Nephron progenitor cell (in vitro differentiated cells): ENCODE results near the gene NDFIP1.

ENCODE experiments used
- DNase-seq: peaks from one replicate; pipeline ENCODE4 v3.0.0; 2021
- H3K27ac Mint-ChIP-seq: 2 replicates; pipeline ENCODE4 v1.8.0; 2021; ENCODE audit warnings: mild to moderate bottlenecking, moderate library complexity, mixed read lengths
- H3K27me3 Mint-ChIP-seq: 2 replicates; pipeline ENCODE4 v1.8.0; 2021; ENCODE audit warnings: mild to moderate bottlenecking, low read depth, mixed read lengths; ENCODE audit not compliant: poor library complexity
- H3K36me3 Mint-ChIP-seq: 2 replicates; pipeline ENCODE4 v1.8.0; 2021; ENCODE audit warnings: low read depth, mixed read lengths
- H3K4me1 Mint-ChIP-seq: 2 replicates; pipeline ENCODE4 v1.8.0; 2021; ENCODE audit warnings: mixed read lengths
- H3K4me3 Mint-ChIP-seq: 2 replicates; pipeline ENCODE4 v1.8.0; 2021; ENCODE audit warnings: mild to moderate bottlenecking, moderate library complexity, mixed read lengths
- H3K9me3 Mint-ChIP-seq: 2 replicates; pipeline ENCODE4 v1.8.0; 2021; ENCODE audit warnings: mild to moderate bottlenecking, moderate library complexity, mixed read lengths
- TF ChIP-seq, protein P1 (sequence below): fragments of 200-600 bp; sonication (generic); IDR thresholded peaks from 2 replicates; pipeline ENCODE4 v1.5.0; 2021; ENCODE audit warnings: antibody characterized with exemption

The NDFIP1 gene

GRCh38 chr5:142069606-142070399 is 38.8 kb upstream of the NDFIP1 start:
- DNase-seq, result no peak
- no peak overlapping the region for H3K4me3 Mint-ChIP-seq
- H3K27me3 Mint-ChIP-seq, result peaks cover 39% of the 10 kb centered on the region
- H3K4me1 Mint-ChIP-seq, result peaks cover 10% of the 10 kb centered on the region
- H3K27ac Mint-ChIP-seq, result no peak overlapping the region
- peaks cover 8% of the 10 kb centered on the region for H3K9me3 Mint-ChIP-seq
- TF ChIP-seq, protein P1, sequence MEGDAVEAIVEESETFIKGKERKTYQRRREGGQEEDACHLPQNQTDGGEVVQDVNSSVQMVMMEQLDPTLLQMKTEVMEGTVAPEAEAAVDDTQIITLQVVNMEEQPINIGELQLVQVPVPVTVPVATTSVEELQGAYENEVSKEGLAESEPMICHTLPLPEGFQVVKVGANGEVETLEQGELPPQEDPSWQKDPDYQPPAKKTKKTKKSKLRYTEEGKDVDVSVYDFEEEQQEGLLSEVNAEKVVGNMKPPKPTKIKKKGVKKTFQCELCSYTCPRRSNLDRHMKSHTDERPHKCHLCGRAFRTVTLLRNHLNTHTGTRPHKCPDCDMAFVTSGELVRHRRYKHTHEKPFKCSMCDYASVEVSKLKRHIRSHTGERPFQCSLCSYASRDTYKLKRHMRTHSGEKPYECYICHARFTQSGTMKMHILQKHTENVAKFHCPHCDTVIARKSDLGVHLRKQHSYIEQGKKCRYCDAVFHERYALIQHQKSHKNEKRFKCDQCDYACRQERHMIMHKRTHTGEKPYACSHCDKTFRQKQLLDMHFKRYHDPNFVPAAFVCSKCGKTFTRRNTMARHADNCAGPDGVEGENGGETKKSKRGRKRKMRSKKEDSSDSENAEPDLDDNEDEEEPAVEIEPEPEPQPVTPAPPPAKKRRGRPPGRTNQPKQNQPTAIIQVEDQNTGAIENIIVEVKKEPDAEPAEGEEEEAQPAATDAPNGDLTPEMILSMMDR, result no peak
- peaks cover 4% of the 10 kb centered on the region for H3K36me3 Mint-ChIP-seq

GRCh38 chr5:142070734-142071133 is 37.8 kb upstream of the NDFIP1 start:
- DNase-seq, result no peak
- Mint-ChIP-seq H3K4me1 (peaks cover 2% of the 10 kb centered on the region), H3K36me3 (peaks cover 4% of the 10 kb centered on the region), H3K4me3 (no peak overlapping the region), H3K27ac (no peak overlapping the region), H3K27me3 (peaks cover 39% of the 10 kb centered on the region), H3K9me3 (peaks cover 8% of the 10 kb centered on the region)
- TF ChIP-seq, protein P1, result no peak

GRCh38 chr5:142072488-142072887 is 36.1 kb upstream of the NDFIP1 start:
- no peak overlapping the region for H3K27ac Mint-ChIP-seq
- H3K4me3 Mint-ChIP-seq, result no peak overlapping the region
- H3K36me3 Mint-ChIP-seq, result peaks cover 4% of the 10 kb centered on the region
- DNase-seq, result no peak
- peaks cover 13% of the 10 kb centered on the region for H3K9me3 Mint-ChIP-seq
- no peaks in the 10 kb centered on the region for H3K4me1 Mint-ChIP-seq
- H3K27me3 Mint-ChIP-seq, result peaks cover 35% of the 10 kb centered on the region
- TF ChIP-seq, protein P1, result no peak

GRCh38 chr5:142073362-142073988 is 35.1 kb upstream of the NDFIP1 start:
- H3K4me1 Mint-ChIP-seq, result no peaks in the 10 kb centered on the region
- no peak overlapping the region for H3K27ac Mint-ChIP-seq
- H3K9me3 Mint-ChIP-seq, result peaks cover 22% of the 10 kb centered on the region
- no peak for DNase-seq
- no peak overlapping the region for H3K4me3 Mint-ChIP-seq
- TF ChIP-seq, protein P1, result no peak
- peaks cover 31% of the 10 kb centered on the region for H3K27me3 Mint-ChIP-seq
- H3K36me3 Mint-ChIP-seq, result peaks cover 4% of the 10 kb centered on the region

- Mint-ChIP-seq H3K27me3 (peaks cover 28% of the 10 kb centered on the region), H3K4me3 (no peak overlapping the region), H3K4me1 (peaks cover 5% of the 10 kb centered on the region), H3K36me3 (peaks cover 4% of the 10 kb centered on the region), H3K27ac (no peak overlapping the region), H3K9me3 (peaks cover 25% of the 10 kb centered on the region)
- TF ChIP-seq, protein P1, result no peak
- DNase-seq, result no peak
These were observed 34.6 kb upstream of the NDFIP1 start for GRCh38 chr5:142074006-142074405.

GRCh38 chr5:142078221-142078620 is 30.4 kb upstream of the NDFIP1 start:
- Mint-ChIP-seq H3K4me3 (no peak overlapping the region), H3K9me3 (peaks cover 25% of the 10 kb centered on the region), H3K4me1 (peaks cover 31% of the 10 kb centered on the region), H3K27ac (no peak overlapping the region), H3K36me3 (peaks cover 4% of the 10 kb centered on the region), H3K27me3 (no peaks in the 10 kb centered on the region)
- TF ChIP-seq, protein P1, result no peak
- DNase-seq, result no peak
